HepG2 (cell line): ENCODE data around the gene CTDNEP1. TPM values are rescaled to one million over a fixed set of nuclear protein-coding genes. Genes with fewer than 3 reads are reported as not detected.

Experiments
- CAMTA2 ChIP-seq: sonication (generic); formaldehyde crosslinking; IDR thresholded peaks from 2 replicates; pipeline ENCODE4 v1.4.0; 2020; ENCODE audit warnings: mild to moderate bottlenecking, missing genetic modification reagents, borderline replicate concordance
- CHCHD3 ChIP-seq: sonication (generic); formaldehyde crosslinking; IDR thresholded peaks from 2 replicates; pipeline ENCODE4 v1.8.0; 2022; ENCODE audit warnings: mild to moderate bottlenecking, missing genetic modification reagents, moderate library complexity
- EEA1 ChIP-seq: sonication (generic); formaldehyde crosslinking; IDR thresholded peaks from 2 replicates; pipeline ENCODE4 v1.5.1; 2020; ENCODE audit warnings: mild to moderate bottlenecking, missing genetic modification reagents, borderline replicate concordance
- JDP2 ChIP-seq: sonication (generic); formaldehyde crosslinking; IDR thresholded peaks from 2 replicates; pipeline ENCODE4 v1.8.1; 2022; ENCODE audit warnings: missing genetic modification reagents, borderline replicate concordance
- NCOA1 ChIP-seq: sonication (generic); formaldehyde crosslinking; IDR thresholded peaks from 2 replicates; pipeline ENCODE4 v1.9.0; 2021; ENCODE audit warnings: missing genetic modification reagents
- NFE2 ChIP-seq: sonication (generic); formaldehyde crosslinking; IDR thresholded peaks from 2 replicates; pipeline ENCODE4 v1.4.0; 2020; ENCODE audit warnings: missing genetic modification reagents
- PHF5A ChIP-seq: IDR thresholded peaks from one replicate; pipeline ENCODE4 v1.6.1; 2018; ENCODE audit warnings: low read depth, missing genetic modification reagents; ENCODE audit not compliant: unreplicated experiment
- SMAD3 ChIP-seq: sonication (generic); formaldehyde crosslinking; IDR thresholded peaks from 2 replicates; pipeline ENCODE4 v1.4.0; 2020; ENCODE audit warnings: missing genetic modification reagents
- SP1 ChIP-seq, 2 experiments: fragments of 450-650 bp in 1 of 2; sonication (generic) in 1 of 2; formaldehyde crosslinking in 1 of 2; IDR thresholded peaks; 2 replicates each; pipeline versions ENCODE4 v1.4.0 to v1.6.1; 2016 to 2020; ENCODE audit warnings: missing genetic modification reagents in 1 of 2
- STAT5B ChIP-seq: sonication (generic); formaldehyde crosslinking; IDR thresholded peaks from 2 replicates; pipeline ENCODE4 v1.4.0; 2020; ENCODE audit warnings: missing genetic modification reagents
- TAF15 ChIP-seq: fragments of 200-400 bp; formaldehyde crosslinking; IDR thresholded peaks from one replicate; pipeline ENCODE4 v1.6.1; 2018; ENCODE audit warnings: mild to moderate bottlenecking, low read depth, low read length; ENCODE audit not compliant: poor library complexity, severe bottlenecking
- TCF7L2 ChIP-seq: IDR thresholded peaks from 2 replicates; pipeline ENCODE4 v1.6.1; 2011; ENCODE audit warnings: mild to moderate bottlenecking, low read depth, low read length, moderate library complexity
- ZBTB21 ChIP-seq: sonication (generic); formaldehyde crosslinking; IDR thresholded peaks from 2 replicates; pipeline ENCODE4 v1.4.0; 2020; ENCODE audit warnings: missing genetic modification reagents
- ZC3H4 ChIP-seq: sonication (generic); formaldehyde crosslinking; IDR thresholded peaks from 2 replicates; pipeline ENCODE4 v1.4.0; 2020; ENCODE audit warnings: missing genetic modification reagents, borderline replicate concordance
- ZFY ChIP-seq: sonication (generic); formaldehyde crosslinking; IDR thresholded peaks from 2 replicates; pipeline ENCODE4 v1.4.0; 2020; ENCODE audit warnings: missing genetic modification reagents
- ZNF10 ChIP-seq: sonication (generic); formaldehyde crosslinking; IDR thresholded peaks from 2 replicates; pipeline ENCODE4 v1.4.0; 2020; ENCODE audit warnings: mild to moderate bottlenecking, low read depth, missing genetic modification reagents, borderline replicate concordance
- ZNF205 ChIP-seq: IDR thresholded peaks from 2 replicates; pipeline ENCODE4 v1.6.1; 2018; ENCODE audit warnings: missing biosample characterization, missing genetic modification reagents
- ZNF569 ChIP-seq: sonication (generic); formaldehyde crosslinking; IDR thresholded peaks from 2 replicates; pipeline ENCODE4 v1.5.0; 2020; ENCODE audit warnings: mild to moderate bottlenecking, missing genetic modification reagents, moderate library complexity, borderline replicate concordance
- polyA plus RNA-seq, 8 experiments: library from polyadenylated mRNA; depleted of rRNA in 3 of 8; stranded (reverse) in 7 of 8; unstranded in 1 of 8; fragments of >200 nt; fragmentation: Illumina TruSeq in 4 of 8; extraction: Trizol in 4 of 8; gene quantifications; 2 replicates each; pipeline versions ENCODE4 v1.2.1 to v1.2.3, GENCODE V29; 2011 to 2016; ENCODE audit warnings: low read depth in 4 of 8, missing spikeins in 1 of 8, mixed read lengths in 1 of 8; ENCODE audit not compliant: insufficient read depth in 1 of 8
- total RNA-seq, 5 experiments: library from RNA; depleted of rRNA; stranded (reverse); fragments of >200 nt; fragmentation: Illumina TruSeq; extraction: Trizol; gene quantifications; 2 replicates each; pipeline ENCODE4 v1.2.3, GENCODE V29; 2016; ENCODE audit warnings: low read depth in 1 of 5
- TF ChIP-seq, protein P1 (sequence below): sonication (generic); formaldehyde crosslinking; IDR thresholded peaks from 2 replicates; pipeline ENCODE4 v1.9.0; 2021; ENCODE audit warnings: missing genetic modification reagents, mild to moderate bottlenecking, borderline replicate concordance
- TF ChIP-seq, protein P2 (sequence below): IDR thresholded peaks from 2 replicates; pipeline ENCODE4 v1.6.1; 2016; ENCODE audit warnings: low read depth, control low read depth
- TF ChIP-seq, protein P3 (sequence below): sonication (generic); formaldehyde crosslinking; IDR thresholded peaks from 2 replicates; pipeline ENCODE4 v1.5.0; 2020; ENCODE audit warnings: mild to moderate bottlenecking, missing genetic modification reagents
- TF ChIP-seq, protein P4 (sequence below): sonication (generic); formaldehyde crosslinking; IDR thresholded peaks from 2 replicates; pipeline ENCODE4 v1.4.0; 2020; ENCODE audit warnings: mild to moderate bottlenecking, missing genetic modification reagents
- TF ChIP-seq, protein P5 (sequence below): sonication (generic); formaldehyde crosslinking; IDR thresholded peaks from 2 replicates; pipeline ENCODE4 v1.4.0; 2020; ENCODE audit warnings: mild to moderate bottlenecking, missing genetic modification reagents

CTDNEP1 gene
- total and polyA plus RNA-seq, 2 of the 13 experiments (the other 11 are each of a cell fraction or from before 2014, with no cell fraction given), result 19.8 to 118 TPM

DNA sequence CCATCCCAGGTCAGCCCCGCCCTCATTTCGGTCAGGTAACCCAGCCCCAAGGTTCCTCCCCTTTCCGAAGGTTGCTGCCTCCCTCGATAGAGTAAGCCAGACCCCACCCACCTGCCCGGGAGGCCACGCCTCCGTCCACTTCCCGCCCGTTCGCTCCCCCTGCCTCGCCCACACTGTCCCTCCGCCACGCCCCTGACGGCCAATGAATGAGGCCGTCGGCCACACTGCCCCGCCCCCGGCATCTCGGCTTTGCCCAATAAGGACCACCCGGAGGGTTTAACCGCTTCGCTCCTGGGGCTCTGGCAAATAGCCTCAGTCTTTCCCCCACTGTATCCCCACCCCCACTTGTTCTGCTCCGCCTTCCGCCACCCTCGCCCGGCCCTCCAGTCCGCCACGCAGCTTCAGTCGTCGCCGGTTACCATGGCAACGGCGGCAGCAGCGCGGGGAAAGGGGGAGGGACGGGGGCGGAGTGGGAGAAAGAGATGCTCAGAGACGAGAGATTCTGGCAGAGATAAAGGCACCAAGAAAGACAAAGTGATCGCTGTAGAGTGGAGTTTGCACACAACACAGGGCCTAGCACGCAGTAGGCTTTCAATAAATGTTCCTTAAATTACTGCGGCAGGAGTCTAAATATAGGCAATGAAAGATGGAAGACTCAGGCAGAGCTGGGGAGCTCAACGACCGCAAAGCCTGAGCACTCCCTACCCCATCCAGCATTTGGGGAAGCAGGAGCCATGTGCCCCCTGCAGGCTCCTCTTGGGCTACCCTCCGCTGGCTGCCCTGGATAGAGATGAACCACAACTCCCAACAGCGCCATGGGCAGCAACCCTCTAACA lies 37.0 kb downstream of the CTDNEP1 start (continued):
- TF ChIP-seq, protein P1, sequence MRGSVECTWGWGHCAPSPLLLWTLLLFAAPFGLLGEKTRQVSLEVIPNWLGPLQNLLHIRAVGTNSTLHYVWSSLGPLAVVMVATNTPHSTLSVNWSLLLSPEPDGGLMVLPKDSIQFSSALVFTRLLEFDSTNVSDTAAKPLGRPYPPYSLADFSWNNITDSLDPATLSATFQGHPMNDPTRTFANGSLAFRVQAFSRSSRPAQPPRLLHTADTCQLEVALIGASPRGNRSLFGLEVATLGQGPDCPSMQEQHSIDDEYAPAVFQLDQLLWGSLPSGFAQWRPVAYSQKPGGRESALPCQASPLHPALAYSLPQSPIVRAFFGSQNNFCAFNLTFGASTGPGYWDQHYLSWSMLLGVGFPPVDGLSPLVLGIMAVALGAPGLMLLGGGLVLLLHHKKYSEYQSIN (CRISPR knock-in tag), result no peak
- TF ChIP-seq ZFY (CRISPR knock-in tag) (0 out of 2 replicates have a peak, but pooled peaks have one; percentile 41), TAF15 (no peak), PHF5A (no peak), CHCHD3 (CRISPR knock-in tag) (no peak), NFE2 (no peak), ZBTB21 (no peak), ZNF10 (CRISPR knock-in tag) (no peak), EEA1 (CRISPR knock-in tag) (no peak), ZNF205 (CRISPR knock-in tag) (no peak), STAT5B (CRISPR knock-in tag) (no peak), ZNF569 (no peak), ZC3H4 (CRISPR knock-in tag) (no peak), NCOA1 (no peak), CAMTA2 (no peak), TCF7L2 (no peak), SP1 (IDR thresholded peaks at IDR 0.05) (no peak), SP1 (CRISPR knock-in tag; IDR thresholded peaks at IDR 0.05) (peak; percentile 84), JDP2 (CRISPR knock-in tag) (no peak), SMAD3 (no peak; the same call in 1 of the 2 replicates)
- TF ChIP-seq, protein P2, sequence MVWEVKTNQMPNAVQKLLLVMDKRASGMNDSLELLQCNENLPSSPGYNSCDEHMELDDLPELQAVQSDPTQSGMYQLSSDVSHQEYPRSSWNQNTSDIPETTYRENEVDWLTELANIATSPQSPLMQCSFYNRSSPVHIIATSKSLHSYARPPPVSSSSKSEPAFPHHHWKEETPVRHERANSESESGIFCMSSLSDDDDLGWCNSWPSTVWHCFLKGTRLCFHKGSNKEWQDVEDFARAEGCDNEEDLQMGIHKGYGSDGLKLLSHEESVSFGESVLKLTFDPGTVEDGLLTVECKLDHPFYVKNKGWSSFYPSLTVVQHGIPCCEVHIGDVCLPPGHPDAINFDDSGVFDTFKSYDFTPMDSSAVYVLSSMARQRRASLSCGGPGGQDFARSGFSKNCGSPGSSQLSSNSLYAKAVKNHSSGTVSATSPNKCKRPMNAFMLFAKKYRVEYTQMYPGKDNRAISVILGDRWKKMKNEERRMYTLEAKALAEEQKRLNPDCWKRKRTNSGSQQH (CRISPR knock-in tag), result no peak; the same call in 1 of the 2 replicates
- TF ChIP-seq, protein P3, sequence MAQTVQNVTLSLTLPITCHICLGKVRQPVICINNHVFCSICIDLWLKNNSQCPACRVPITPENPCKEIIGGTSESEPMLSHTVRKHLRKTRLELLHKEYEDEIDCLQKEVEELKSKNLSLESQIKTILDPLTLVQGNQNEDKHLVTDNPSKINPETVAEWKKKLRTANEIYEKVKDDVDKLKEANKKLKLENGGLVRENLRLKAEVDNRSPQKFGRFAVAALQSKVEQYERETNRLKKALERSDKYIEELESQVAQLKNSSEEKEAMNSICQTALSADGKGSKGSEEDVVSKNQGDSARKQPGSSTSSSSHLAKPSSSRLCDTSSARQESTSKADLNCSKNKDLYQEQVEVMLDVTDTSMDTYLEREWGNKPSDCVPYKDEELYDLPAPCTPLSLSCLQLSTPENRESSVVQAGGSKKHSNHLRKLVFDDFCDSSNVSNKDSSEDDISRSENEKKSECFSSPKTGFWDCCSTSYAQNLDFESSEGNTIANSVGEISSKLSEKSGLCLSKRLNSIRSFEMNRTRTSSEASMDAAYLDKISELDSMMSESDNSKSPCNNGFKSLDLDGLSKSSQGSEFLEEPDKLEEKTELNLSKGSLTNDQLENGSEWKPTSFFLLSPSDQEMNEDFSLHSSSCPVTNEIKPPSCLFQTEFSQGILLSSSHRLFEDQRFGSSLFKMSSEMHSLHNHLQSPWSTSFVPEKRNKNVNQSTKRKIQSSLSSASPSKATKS (CRISPR knock-in tag), result no peak
- TF ChIP-seq, protein P4, sequence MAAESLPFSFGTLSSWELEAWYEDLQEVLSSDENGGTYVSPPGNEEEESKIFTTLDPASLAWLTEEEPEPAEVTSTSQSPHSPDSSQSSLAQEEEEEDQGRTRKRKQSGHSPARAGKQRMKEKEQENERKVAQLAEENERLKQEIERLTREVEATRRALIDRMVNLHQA, result no peak
- TF ChIP-seq, protein P5, sequence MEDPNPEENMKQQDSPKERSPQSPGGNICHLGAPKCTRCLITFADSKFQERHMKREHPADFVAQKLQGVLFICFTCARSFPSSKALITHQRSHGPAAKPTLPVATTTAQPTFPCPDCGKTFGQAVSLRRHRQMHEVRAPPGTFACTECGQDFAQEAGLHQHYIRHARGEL (CRISPR knock-in tag), result no peak
